PC-9 (cell line): ENCODE measurements around the gene LCLAT1. TPM values are rescaled to one million over a fixed set of nuclear protein-coding genes. Genes with fewer than 3 reads are reported as not detected.
A peak's percentile ranks its signal among the peaks of the same experiment; 100 is the strongest.

Experiments
- BruUV-seq: library from RNA; stranded (reverse); fragments of 400-500 nt; replicated peaks from 2 replicates; lab custom pipeline; 2021; lab: Mats Ljungman, UMichigan
- CTCF ChIA-PET: fragments of 300-600 bp; sonication (Branson Sonifier 250); formaldehyde crosslinking; loops from one replicate; lab custom pipeline; 2022; ENCODE audit warnings: antibody characterized with exemption; lab: Charles Lee
- POLR2A ChIA-PET: fragments of 300-600 bp; sonication (Branson Sonifier 250); formaldehyde crosslinking; loops from one replicate; lab custom pipeline; 2022; ENCODE audit warnings: antibody characterized with exemption; ENCODE audit not compliant: unreplicated experiment; lab: Charles Lee
- DNase-seq, 2 experiments: peaks; one replicate each; pipeline versions ENCODE4 v3.0.0 to v3.0.0-alpha.2; 2015 to 2022; ENCODE audit warnings: mixed read lengths in 1 of 2
- H2AFZ ChIP-seq: fragments of 200-600 bp; sonication (generic); 2 replicates; pipeline ENCODE4 v1.8.1; 2017; ENCODE audit warnings: antibody characterized with exemption
- H3F3A ChIP-seq: fragments of 200-600 bp; sonication (generic); 2 replicates; pipeline ENCODE4 v1.8.1; 2017; ENCODE audit warnings: antibody characterized with exemption, mild to moderate bottlenecking, low read depth; ENCODE audit not compliant: insufficient read depth
- H3K27ac ChIP-seq: fragments of 200-600 bp; sonication (generic); 2 replicates; pipeline ENCODE4 v1.6.1; 2016; ENCODE audit warnings: mixed run types
- H3K27me3 ChIP-seq: fragments of 200-600 bp; sonication (generic); 2 replicates; pipeline ENCODE4 v1.6.1; 2016; ENCODE audit warnings: low read depth, mixed run types; ENCODE audit not compliant: insufficient read depth
- H3K36me3 ChIP-seq: fragments of 200-600 bp; sonication (generic); 2 replicates; pipeline ENCODE4 v1.6.1; 2016; ENCODE audit warnings: low read depth, mixed run types
- H3K4me1 ChIP-seq: fragments of 200-600 bp; sonication (generic); replicated peaks from 2 replicates; pipeline ENCODE4 v1.6.1; 2016; ENCODE audit warnings: mixed run types; ENCODE audit not compliant: insufficient read depth
- H3K4me2 ChIP-seq: fragments of 200-600 bp; sonication (generic); 2 replicates; pipeline ENCODE4 v1.6.1; 2017; ENCODE audit warnings: mixed run types
- H3K4me3 ChIP-seq: fragments of 200-600 bp; sonication (generic); 2 replicates; pipeline ENCODE4 v1.6.1; 2016; ENCODE audit warnings: mixed run types
- H3K79me2 ChIP-seq: fragments of 200-600 bp; sonication (generic); 2 replicates; pipeline ENCODE4 v1.6.1; 2017; ENCODE audit warnings: low read depth, mixed run types
- H3K9me2 ChIP-seq: fragments of 200-600 bp; sonication (generic); 2 replicates; pipeline ENCODE4 v1.8.1; 2017; ENCODE audit warnings: mild to moderate bottlenecking; ENCODE audit not compliant: insufficient read depth
- H3K9me3 ChIP-seq: fragments of 200-600 bp; sonication (generic); 2 replicates; pipeline ENCODE4 v1.8.1; 2016; ENCODE audit warnings: low read depth; ENCODE audit not compliant: insufficient read depth
- H4K20me1 ChIP-seq: fragments of 200-600 bp; sonication (generic); 2 replicates; pipeline ENCODE4 v1.8.1; 2017; ENCODE audit not compliant: insufficient read depth
- CTCF ChIP-seq: fragments of 200-600 bp; sonication (generic); conservative IDR thresholded peaks from 2 replicates; pipeline ENCODE4 v1.6.1; 2017; ENCODE audit warnings: mixed run types, antibody characterized with exemption, mild to moderate bottlenecking, moderate library complexity
- EZH2 ChIP-seq: fragments of 200-600 bp; sonication (generic); IDR thresholded peaks from 2 replicates; pipeline ENCODE4 v1.8.0; 2017; ENCODE audit warnings: antibody characterized with exemption, low read depth
- intact Hi-C: fragments of 100-400 bp; cut with micrococcal nuclease; formaldehyde crosslinking; loops from one replicate; pipeline ENCODE4 v1.10.0; 2022; ENCODE audit not compliant: unreplicated experiment
- total RNA-seq: library from RNA; stranded (reverse); gene quantifications from 2 replicates; pipeline ENCODE4 v1.2.3, GENCODE V29; 2021

Gene LCLAT1
- total RNA-seq, 1 experiment from 2014 or later = 35.7 TPM

GRCh38 chr2:30408961-30409387, 38.1 kb upstream of the LCLAT1 start:
- Histone ChIP-seq H3F3A (no peaks in the 10 kb centered on the region; the same call in 1 of the 2 replicates), H3K9me3 (no peaks in the 10 kb centered on the region), H3K4me1 (peaks cover 17% of the 10 kb centered on the region), H3K36me3 (no peaks in the 10 kb centered on the region), H3K9me2 (no peaks in the 10 kb centered on the region), H2AFZ (no peak overlapping the region), H4K20me1 (no peaks in the 10 kb centered on the region), H3K4me2 (no peak overlapping the region), H3K27me3 (no peaks in the 10 kb centered on the region), H3K27ac (no peak overlapping the region), H3K4me3 (no peak overlapping the region), H3K79me2 (no peaks in the 10 kb centered on the region)
- BruUV-seq = no TSS peak
- ChIA-PET CTCF (no interaction called here), POLR2A (no interaction called here)
- no peak for DNase-seq
- TF ChIP-seq CTCF (no peak), EZH2 (no peak)
- intact Hi-C loops = no loop called here

- no peaks in the 10 kb centered on the region for H3K9me3 ChIP-seq
- peak overlapping the region; percentile 66 for H3K27ac ChIP-seq
- no peaks in the 10 kb centered on the region for H4K20me1 ChIP-seq
- H3K4me2 ChIP-seq = peak overlapping the region; percentile 12
- no peak overlapping the region for H2AFZ ChIP-seq
- BruUV-seq = no TSS peak
- H3K4me1 ChIP-seq = peaks cover 17% of the 10 kb centered on the region
- no peaks in the 10 kb centered on the region for H3K36me3 ChIP-seq
- H3K27me3 ChIP-seq = no peaks in the 10 kb centered on the region
- H3K4me3 ChIP-seq = no peak overlapping the region
- intact Hi-C loops = loop anchor here (5.0 kb wide), 1 partner anchor 178 kb away; the partner anchor contains the start of gene LBH
- H3F3A ChIP-seq = no peaks in the 10 kb centered on the region; the same call in 1 of the 2 replicates
- ChIA-PET CTCF (no interaction called here), POLR2A (no interaction called here)
- DNase-seq = peak; percentile 18 to 84
- TF ChIP-seq CTCF = no peak
- no peak for TF ChIP-seq EZH2
- no peaks in the 10 kb centered on the region for H3K79me2 ChIP-seq
- no peaks in the 10 kb centered on the region for H3K9me2 ChIP-seq
Measured at GRCh38 chr2:30410217-30410616, 36.8 kb upstream of the LCLAT1 start.

GRCh38 chr2:30412047-30412683, 34.9 kb upstream of the LCLAT1 start:
- POLR2A ChIA-PET = interaction anchor here (0.6 kb wide), 1 partner anchor 34 kb away, joined by 3 read pairs; no protein-coding TSS in a partner anchor
- Histone ChIP-seq H3K4me2 (no peak overlapping the region), H3K9me2 (no peaks in the 10 kb centered on the region), H3K36me3 (no peaks in the 10 kb centered on the region), H3K4me3 (no peak overlapping the region), H4K20me1 (no peaks in the 10 kb centered on the region), H3K4me1 (peaks cover 17% of the 10 kb centered on the region), H3F3A (no peaks in the 10 kb centered on the region; the same call in 1 of the 2 replicates), H2AFZ (no peak overlapping the region), H3K79me2 (no peaks in the 10 kb centered on the region), H3K9me3 (no peaks in the 10 kb centered on the region), H3K27me3 (no peaks in the 10 kb centered on the region), H3K27ac (no peak overlapping the region)
- BruUV-seq = no TSS peak
- intact Hi-C loops = loop anchor here (5.0 kb wide), 1 partner anchor 180 kb away; the partner anchor contains the start of gene LBH
- no peak for DNase-seq
- CTCF ChIA-PET = no interaction called here
- TF ChIP-seq EZH2 = no peak
- no peak for TF ChIP-seq CTCF
